Vagina (tissue), 2 donors: ENCODE results near the gene ITSN1. TPM values are rescaled to one million over a fixed set of nuclear protein-coding genes. Genes with fewer than 3 reads are reported as not detected.

Experiments used
- DNase-seq, 2 donors: peaks; one replicate each; pipeline ENCODE4 v3.0.0-alpha.2; 2017; ENCODE audit errors: extremely low spot score in 2 of 2
- H3K27ac ChIP-seq: fragments of 200-600 bp; sonication (generic); one replicate; pipeline ENCODE4 v1.5.1; 2019
- H3K27me3 ChIP-seq: fragments of 200-600 bp; sonication (generic); one replicate; pipeline ENCODE4 v1.5.1; 2019
- H3K36me3 ChIP-seq, 2 donors: fragments of 200-600 bp; sonication (generic); one replicate each; pipeline ENCODE4 v1.5.1; 2017 to 2019
- H3K4me1 ChIP-seq: fragments of 200-600 bp; sonication (generic); one replicate; pipeline ENCODE4 v1.5.1; 2019
- H3K4me3 ChIP-seq, 2 donors: fragments of 200-600 bp; sonication (generic); 1 replicate in 1 of 2; 2 replicates in 1 of 2; pipeline ENCODE4 v1.5.1; 2016 to 2019
- H3K9me3 ChIP-seq: fragments of 200-600 bp; sonication (generic); one replicate; pipeline ENCODE4 v1.5.1; 2019
- CTCF ChIP-seq, 3 experiments: fragments of 450-650 bp in 2 of 3; fragments of 200-600 bp in 1 of 3; sonication (generic) in 1 of 3; IDR thresholded peaks; one replicate each; pipeline ENCODE4 v1.5.1; 2017 to 2019; ENCODE audit warnings: antibody characterized with exemption in 3 of 3, mild to moderate bottlenecking in 2 of 3, moderate library complexity in 2 of 3
- POLR2A ChIP-seq, 2 donors: fragments of 450-650 bp; IDR thresholded peaks; one replicate each; pipeline ENCODE4 v1.6.1; 2017; ENCODE audit warnings: antibody characterized with exemption in 2 of 2, mild to moderate bottlenecking in 2 of 2, moderate library complexity in 2 of 2
- POLR2AphosphoS5 ChIP-seq, 2 donors: sonication (generic); formaldehyde crosslinking; IDR thresholded peaks; one replicate each; pipeline ENCODE4 v1.9.0; 2017; ENCODE audit warnings: antibody characterized with exemption in 2 of 2, mild to moderate bottlenecking in 2 of 2, low read depth in 1 of 2; ENCODE audit not compliant: insufficient read depth in 1 of 2
- intact Hi-C: fragments of 100-400 bp; cut with DNase I; formaldehyde crosslinking; loops from one replicate; pipeline ENCODE4 v1.15.1; 2023
- total RNA-seq: library from RNA; depleted of rRNA; stranded (reverse); fragments of >200 nt; gene quantifications from one replicate; pipeline ENCODE4 v1.2.3, GENCODE V29; 2016

ITSN1 gene
- total RNA-seq, 1 donor from 2014 or later, result 46.9 TPM

GRCh38 chr21:33754481-33754880, 112.2 kb downstream of the ITSN1 start:
- peaks cover 4% of the 10 kb centered on the region for H3K4me1 ChIP-seq
- no peak overlapping the region for H3K4me3 ChIP-seq
- TF ChIP-seq POLR2AphosphoS5 (IDR thresholded peaks at IDR 0.05; ENCODE audit: insufficient read depth in 1 of 2, low read depth in 1 of 2) (no peak), POLR2A (IDR thresholded peaks at IDR 0.05) (no peak), CTCF (IDR thresholded peaks at IDR 0.05) (no peak)
- intact Hi-C loops, result no loop called here
- H3K27me3 ChIP-seq, result no peaks in the 10 kb centered on the region
- DNase-seq, result no peak
- H3K27ac ChIP-seq, result no peak overlapping the region
- no peaks in the 10 kb centered on the region for H3K9me3 ChIP-seq
- H3K36me3 ChIP-seq, result no peaks in the 10 kb centered on the region

- H3K36me3 ChIP-seq, result no peaks in the 10 kb centered on the region
- intact Hi-C loops, result no loop called here
- no peak overlapping the region for H3K4me3 ChIP-seq
- H3K4me1 ChIP-seq, result peaks cover under 1% of the 10 kb centered on the region
- H3K27me3 ChIP-seq, result no peaks in the 10 kb centered on the region
- no peak overlapping the region for H3K27ac ChIP-seq
- H3K9me3 ChIP-seq, result no peaks in the 10 kb centered on the region
- TF ChIP-seq POLR2AphosphoS5 (IDR thresholded peaks at IDR 0.05; ENCODE audit: insufficient read depth in 1 of 2, low read depth in 1 of 2) (no peak), CTCF (IDR thresholded peaks at IDR 0.05) (no peak), POLR2A (IDR thresholded peaks at IDR 0.05) (no peak)
- no peak for DNase-seq
These were observed 113.1 kb downstream of the ITSN1 start for GRCh38 chr21:33755354-33755753.

- Histone ChIP-seq H3K4me1 (peaks cover 25% of the 10 kb centered on the region), H3K27ac (peak overlapping the region; percentile 66), H3K36me3 (no peaks in the 10 kb centered on the region), H3K27me3 (no peaks in the 10 kb centered on the region), H3K9me3 (no peaks in the 10 kb centered on the region), H3K4me3 (peak overlapping the region in 1 of 2 donors; percentile 7)
- no peak for DNase-seq
- TF ChIP-seq CTCF (IDR thresholded peaks at IDR 0.05) (no peak), POLR2A (IDR thresholded peaks at IDR 0.05) (no peak), POLR2AphosphoS5 (IDR thresholded peaks at IDR 0.05; ENCODE audit: insufficient read depth in 1 of 2, low read depth in 1 of 2) (peak in 1 of 2 donors; percentile 11)
- intact Hi-C loops, result no loop called here
These were observed 118.5 kb downstream of the ITSN1 start for GRCh38 chr21:33760641-33761440.

GRCh38 chr21:33761441-33762036, 119.2 kb downstream of the ITSN1 start:
- Histone ChIP-seq H3K4me1 (peaks cover 25% of the 10 kb centered on the region), H3K27me3 (no peaks in the 10 kb centered on the region), H3K4me3 (peak overlapping the region in 1 of 2 donors; percentile 7), H3K9me3 (no peaks in the 10 kb centered on the region), H3K36me3 (peaks cover 0 to 2% of the 10 kb centered on the region in 2 donors), H3K27ac (peak overlapping the region; percentile 66)
- TF ChIP-seq POLR2A (IDR thresholded peaks at IDR 0.05) (no peak), POLR2AphosphoS5 (IDR thresholded peaks at IDR 0.05; ENCODE audit: insufficient read depth in 1 of 2, low read depth in 1 of 2) (peak in 1 of 2 donors; percentile 70)
- intact Hi-C loops, result no loop called here
- DNase-seq, result no peak

- Histone ChIP-seq H3K27ac (no peak overlapping the region), H3K4me1 (peaks cover 25% of the 10 kb centered on the region), H3K36me3 (peaks cover 0 to 16% of the 10 kb centered on the region in 2 donors), H3K27me3 (no peaks in the 10 kb centered on the region), H3K9me3 (no peaks in the 10 kb centered on the region), H3K4me3 (no peak overlapping the region)
- no peak for TF ChIP-seq POLR2A (IDR thresholded peaks at IDR 0.05)
- TF ChIP-seq POLR2AphosphoS5 (IDR thresholded peaks at IDR 0.05; ENCODE audit: insufficient read depth in 1 of 2, low read depth in 1 of 2), result no peak
- no peak for TF ChIP-seq CTCF (IDR thresholded peaks at IDR 0.05)
- no peak for DNase-seq
- intact Hi-C loops, result no loop called here
These were observed 120.7 kb downstream of the ITSN1 start for GRCh38 chr21:33762803-33763581.
